ENCODE results near the gene SFXN2. TPM values are rescaled to one million over a fixed set of nuclear protein-coding genes. Genes with fewer than 3 reads are reported as not detected.
"Not testable (repeated sequence)": the region's sequence is repeated elsewhere in the genome, so short reads cannot be mapped to it uniquely, and the experiment has no call there.

SFXN2 gene, protein sequence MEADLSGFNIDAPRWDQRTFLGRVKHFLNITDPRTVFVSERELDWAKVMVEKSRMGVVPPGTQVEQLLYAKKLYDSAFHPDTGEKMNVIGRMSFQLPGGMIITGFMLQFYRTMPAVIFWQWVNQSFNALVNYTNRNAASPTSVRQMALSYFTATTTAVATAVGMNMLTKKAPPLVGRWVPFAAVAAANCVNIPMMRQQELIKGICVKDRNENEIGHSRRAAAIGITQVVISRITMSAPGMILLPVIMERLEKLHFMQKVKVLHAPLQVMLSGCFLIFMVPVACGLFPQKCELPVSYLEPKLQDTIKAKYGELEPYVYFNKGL
- total RNA-seq (10 to 100 TPM; 11.6 to 32.1 (median 26.8) TPM), polyA plus RNA-seq (10 to 100 TPM; 11.4 to 17.5 TPM), total RNA-seq (24.4 reads per million, percentile 55 among the genes with 10 or more reads in this experiment)

DNA sequence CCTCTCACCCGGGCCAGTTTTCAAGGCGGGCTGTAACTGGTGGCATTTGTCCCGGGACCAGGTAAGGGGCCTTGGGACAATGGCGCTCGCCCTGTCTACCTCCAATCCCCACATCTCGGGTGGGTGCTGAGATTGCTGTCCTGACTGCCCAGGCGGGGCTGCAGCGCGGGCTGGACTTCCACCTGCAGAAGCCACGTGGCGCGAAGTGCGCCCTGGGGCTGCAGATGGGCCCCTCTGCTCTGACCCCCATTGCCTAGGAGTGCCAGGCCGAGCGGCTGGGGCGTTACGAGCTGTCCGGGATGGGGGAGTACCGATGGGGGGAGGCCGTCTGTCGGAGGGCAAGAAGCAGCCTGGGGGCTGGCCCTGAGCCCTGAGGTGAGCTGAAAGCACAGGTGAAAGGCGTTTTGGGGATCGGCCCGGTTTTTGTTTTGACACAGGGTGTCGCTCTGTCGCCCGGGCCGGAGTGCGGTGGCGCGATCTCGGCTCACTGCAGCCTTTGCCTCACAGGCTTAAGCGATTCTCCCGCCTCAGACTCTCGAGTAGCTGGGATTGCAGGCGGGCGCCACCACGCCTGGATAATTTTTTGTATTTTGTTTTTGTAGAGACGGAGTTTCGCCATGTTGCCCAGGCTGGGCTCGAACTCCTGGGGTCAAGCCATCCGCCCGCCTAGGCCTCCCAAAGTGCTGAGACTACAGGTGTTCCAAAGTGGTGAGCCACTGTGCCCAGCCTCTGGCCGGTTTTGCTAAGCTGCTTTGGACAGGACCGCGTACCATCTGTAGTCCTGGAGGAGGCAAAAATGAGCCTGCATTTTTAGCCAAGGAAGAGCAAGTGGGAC is at the start of gene SFXN2:
TSS of gene SFXN2 (plus strand) at position 16 of the 835 bp plus-strand sequence. CDS start 12,001 bp downstream, outside the sequence.
- intact Hi-C loops (cut with micrococcal nuclease): loop anchor here (1.0 to 10.0 kb wide), 15 partner anchors 28 to 652 kb away; partner anchors contain the start of genes ACTR1A (in 2 of the 2), BORCS7 (in 2 of the 2), WBP1L (in 2 of the 2) and CNNM2 (in 1 of the 2)
- H3K36me3 ChIP-seq (ENCODE audit: control insufficient read depth in 2 of 3, insufficient read depth in 3 of 3, low read length in 3 of 3): peaks cover 0 to 5% (median 0%) of the 10 kb centered on the region in 3 experiments
- peaks cover 4 to 18% of the 10 kb centered on the region in 2 donors for H3K4me1 ChIP-seq (ENCODE audit: control insufficient read depth in 2 of 2, insufficient read depth in 2 of 2, low read length in 2 of 2)
- Mint-ChIP-seq H3K27me3 (no peaks in the 10 kb centered on the region), H3K27ac (peak within 1 kb of the TSS; percentile 66 to 95 (median 90)), H3K4me1 (peaks cover 31 to 55% (median 48%) of the 10 kb centered on the region in 7 donors), H3K9me3 (no peaks in the 10 kb centered on the region), H3K36me3 (peaks cover 0 to 12% (median 6%) of the 10 kb centered on the region in 5 donors), H3K4me3 (peak within 1 kb of the TSS; percentile 86 to 98 (median 94))
- DNase-seq (peak in 6 of 9 donors; percentile 40 to 57 (median 48)), ATAC-seq (peak; percentile 13)
- POLR2A ChIA-PET: interaction anchor here (1.0 to 5.8 kb wide), 11 partner anchors 11 to 73 kb away, joined by 3 to 83 read pairs (median 7); partner anchors contain the start of genes TRIM8 and WBP1L
- no peaks in the 10 kb centered on the region for H3K27me3 ChIP-seq (ENCODE audit: control insufficient read depth in 2 of 2, insufficient read depth in 2 of 2, low read length in 2 of 2)
- no peaks in the 10 kb centered on the region for H3K9me3 ChIP-seq (ENCODE audit: control insufficient read depth in 2 of 3, low read length in 3 of 3)
- CTCF ChIA-PET: interaction anchor here (1.0 to 2.7 kb wide), 6 partner anchors 28 to 228 kb away, joined by 3 to 16 read pairs (median 3); partner anchors contain the start of gene TRIM8
- H3K27ac ChIP-seq (ENCODE audit: low read depth, low read length): peak within 1 kb of the TSS; percentile 92
- peak within 1 kb of the TSS; percentile 98 for H3K4me3 ChIP-seq (ENCODE audit: low read length)

DNA sequence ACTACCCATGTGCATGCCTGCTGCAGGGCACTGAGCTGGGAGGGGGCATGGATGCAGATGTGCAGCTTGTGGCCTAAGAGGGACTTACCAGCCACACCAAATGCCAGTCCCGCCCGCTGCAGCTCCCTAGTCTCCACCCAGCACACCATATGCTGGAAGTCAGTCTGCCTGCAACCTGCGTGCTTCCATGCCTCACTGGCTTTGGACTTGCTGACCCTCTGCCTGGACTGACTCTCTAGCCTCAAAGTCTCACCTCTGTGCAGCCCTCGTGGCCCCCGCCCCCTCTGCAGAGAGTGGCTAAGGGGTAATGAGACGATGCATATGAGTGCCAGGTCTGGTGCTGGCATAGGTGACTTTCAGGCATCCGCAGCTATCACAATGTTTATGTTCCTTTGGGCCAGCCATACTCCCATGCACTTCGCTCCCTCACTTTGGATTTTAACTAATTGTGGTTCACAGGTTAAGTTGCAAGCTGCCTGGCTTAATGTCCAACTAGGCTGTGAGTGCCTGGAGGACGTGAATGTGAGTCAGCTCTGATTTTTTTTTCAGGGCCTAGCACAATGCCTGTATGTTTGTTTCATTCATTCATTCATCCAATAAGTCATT is 48.4 kb upstream of the SFXN2 start:
- H3K36me3 Mint-ChIP-seq: peaks cover 0 to 4% (median 0%) of the 10 kb centered on the region in 5 donors
- H3K4me1 ChIP-seq (ENCODE audit: control insufficient read depth in 2 of 2, insufficient read depth in 2 of 2, low read length in 2 of 2): peaks cover 9 to 25% of the 10 kb centered on the region in 2 donors
- peaks cover 21 to 50% (median 35%) of the 10 kb centered on the region in 7 donors for H3K4me1 Mint-ChIP-seq
- no peaks in the 10 kb centered on the region for H3K9me3 ChIP-seq (ENCODE audit: control insufficient read depth in 2 of 3, low read length in 3 of 3)
- H3K27ac ChIP-seq (ENCODE audit: low read depth, low read length): no peak overlapping the region
- no peaks in the 10 kb centered on the region for H3K27me3 Mint-ChIP-seq
- ChIA-PET POLR2A (interaction anchor here (0.9 to 1.5 kb wide), 3 partner anchors 16 to 48 kb away, joined by 3 to 5 read pairs (median 4); partner anchors contain the start of genes ARL3 and SFXN2), CTCF (interaction anchor here (0.5 kb wide), 1 partner anchor 171 kb away, joined by 5 read pairs; the partner anchor contains the start of gene CYP17A1)
- peaks cover 0 to 2% (median 0%) of the 10 kb centered on the region in 11 donors for H3K9me3 Mint-ChIP-seq
- intact Hi-C loops (cut with micrococcal nuclease): no loop called here
- H3K27ac Mint-ChIP-seq: peak overlapping the region in 3 of 9 donors; percentile 21 to 82 (median 32)
- DNase-seq (no peak), ATAC-seq (no peak)
- H3K4me3 ChIP-seq (ENCODE audit: low read length): no peak overlapping the region
- H3K4me3 Mint-ChIP-seq: no peak overlapping the region
- H3K36me3 ChIP-seq (ENCODE audit: control insufficient read depth in 2 of 3, insufficient read depth in 3 of 3, low read length in 3 of 3): no peaks in the 10 kb centered on the region
- H3K27me3 ChIP-seq (ENCODE audit: control insufficient read depth in 2 of 2, insufficient read depth in 2 of 2, low read length in 2 of 2): no peaks in the 10 kb centered on the region

DNA sequence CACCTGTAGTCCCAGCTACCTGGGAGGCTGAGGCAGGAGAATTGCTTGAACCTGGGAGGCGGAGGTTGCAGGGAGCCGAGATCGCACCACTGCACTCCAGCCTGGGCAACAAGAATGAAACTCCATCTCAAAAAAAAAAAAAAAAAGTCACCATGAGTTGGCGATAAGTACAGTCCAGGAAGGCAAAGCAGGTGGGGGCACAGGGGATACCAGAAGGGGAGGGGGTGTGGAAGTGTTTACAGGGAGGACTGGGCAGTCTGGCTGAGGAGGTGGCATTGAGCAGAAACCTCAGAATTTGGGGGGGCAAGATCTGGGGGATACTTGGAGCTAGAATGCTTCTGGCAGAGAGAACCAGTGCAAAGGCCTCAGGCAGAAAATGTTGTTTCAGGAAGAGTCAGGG is 47.0 kb upstream of the SFXN2 start:
- H3K27ac ChIP-seq (ENCODE audit: low read depth, low read length); H3K9me3 ChIP-seq (ENCODE audit: control insufficient read depth in 2 of 3, low read length in 3 of 3); H3K4me3 ChIP-seq (ENCODE audit: low read length); DNase-seq; H3K27me3 ChIP-seq (ENCODE audit: control insufficient read depth in 2 of 2, insufficient read depth in 2 of 2, low read length in 2 of 2); H3K9me3 Mint-ChIP-seq; intact Hi-C loops (cut with micrococcal nuclease); CTCF ChIA-PET; H3K36me3 ChIP-seq (ENCODE audit: control insufficient read depth in 2 of 3, insufficient read depth in 3 of 3, low read length in 3 of 3); ATAC-seq; H3K36me3 Mint-ChIP-seq; H3K27me3 Mint-ChIP-seq: not testable (repeated sequence)
- peaks cover 15 to 37% (median 24%) of the 10 kb centered on the region in 7 donors for H3K4me1 Mint-ChIP-seq
- peak overlapping the region in 1 of 10 donors; percentile 10 for H3K4me3 Mint-ChIP-seq
- H3K27ac Mint-ChIP-seq: peak overlapping the region in 3 of 9 donors; percentile 26 to 80 (median 77)
- peaks cover 0 to 15% of the 10 kb centered on the region in 2 donors for H3K4me1 ChIP-seq (ENCODE audit: control insufficient read depth in 2 of 2, insufficient read depth in 2 of 2, low read length in 2 of 2)
- POLR2A ChIA-PET: interaction anchor here (11.1 kb wide), 1 partner anchor 21 kb away, joined by 169 read pairs; the partner anchor contains the start of gene TRIM8

DNA sequence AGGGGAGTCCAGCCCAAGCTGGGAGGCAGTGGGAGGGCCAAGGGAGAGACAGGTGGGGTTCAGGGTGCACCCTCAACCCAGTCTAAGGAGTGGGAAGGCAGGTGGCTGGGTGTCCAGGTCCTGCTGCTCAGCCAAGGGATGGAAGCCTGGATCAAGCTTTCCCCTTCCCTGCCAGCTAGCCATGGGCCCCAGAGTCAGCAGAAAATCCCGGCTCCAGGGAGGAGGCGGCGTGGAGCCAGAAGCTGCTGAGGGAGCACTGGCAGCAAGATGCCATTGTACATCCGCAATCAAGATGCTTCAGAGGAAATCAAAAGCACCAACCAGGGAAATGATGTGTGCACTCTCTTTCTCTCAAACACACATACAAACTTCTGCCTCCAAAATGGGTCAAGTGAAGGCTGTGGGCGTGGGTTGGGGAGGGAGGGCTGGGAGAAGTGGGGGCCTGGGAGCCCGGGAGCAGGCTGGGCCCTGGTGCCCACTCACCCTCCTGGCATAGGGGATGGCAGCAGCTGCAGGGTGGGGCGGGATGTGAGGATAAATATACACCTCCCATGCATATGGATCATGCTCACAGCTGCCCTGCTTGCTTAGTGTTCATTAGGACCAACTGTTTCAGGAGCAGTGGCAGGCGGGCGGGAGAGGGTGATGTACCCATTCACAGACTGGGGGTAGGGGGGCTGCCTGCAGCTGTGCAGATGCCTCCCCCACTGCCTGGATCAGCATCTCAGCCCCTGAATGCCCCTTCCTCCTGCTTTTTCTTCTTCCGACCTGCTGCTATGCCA is 45.9 kb upstream of the SFXN2 start:
- ChIA-PET POLR2A (interaction anchor here (1.3 to 11.1 kb wide), 2 partner anchors 22 to 27 kb away, joined by 6 to 169 read pairs; partner anchors contain the start of gene TRIM8), CTCF (interaction anchor here (0.7 to 3.0 kb wide), 2 partner anchors 10 to 23 kb away, joined by 3 to 12 read pairs; no protein-coding TSS in a partner anchor)
- ATAC-seq: no peak
- Mint-ChIP-seq H3K27me3 (no peaks in the 10 kb centered on the region), H3K9me3 (no peaks in the 10 kb centered on the region), H3K4me3 (peak overlapping the region in 4 of 10 donors; percentile 9 to 62 (median 25)), H3K4me1 (peaks cover 17 to 47% (median 33%) of the 10 kb centered on the region in 7 donors), H3K27ac (peak overlapping the region in 8 of 9 donors; percentile 26 to 80 (median 64)), H3K36me3 (peaks cover 0 to 4% (median 0%) of the 10 kb centered on the region in 5 donors)
- DNase-seq: no peak
- H3K4me3 ChIP-seq (ENCODE audit: low read length): no peak overlapping the region
- H3K4me1 ChIP-seq (ENCODE audit: control insufficient read depth in 2 of 2, insufficient read depth in 2 of 2, low read length in 2 of 2): peaks cover 3 to 19% of the 10 kb centered on the region in 2 donors
- no peak overlapping the region for H3K27ac ChIP-seq (ENCODE audit: low read depth, low read length)
- intact Hi-C loops (cut with micrococcal nuclease): no loop called here
- H3K9me3 ChIP-seq (ENCODE audit: control insufficient read depth in 2 of 3, low read length in 3 of 3): no peaks in the 10 kb centered on the region
- no peaks in the 10 kb centered on the region for H3K27me3 ChIP-seq (ENCODE audit: control insufficient read depth in 2 of 2, insufficient read depth in 2 of 2, low read length in 2 of 2)
- no peaks in the 10 kb centered on the region for H3K36me3 ChIP-seq (ENCODE audit: control insufficient read depth in 2 of 3, insufficient read depth in 3 of 3, low read length in 3 of 3)

DNA sequence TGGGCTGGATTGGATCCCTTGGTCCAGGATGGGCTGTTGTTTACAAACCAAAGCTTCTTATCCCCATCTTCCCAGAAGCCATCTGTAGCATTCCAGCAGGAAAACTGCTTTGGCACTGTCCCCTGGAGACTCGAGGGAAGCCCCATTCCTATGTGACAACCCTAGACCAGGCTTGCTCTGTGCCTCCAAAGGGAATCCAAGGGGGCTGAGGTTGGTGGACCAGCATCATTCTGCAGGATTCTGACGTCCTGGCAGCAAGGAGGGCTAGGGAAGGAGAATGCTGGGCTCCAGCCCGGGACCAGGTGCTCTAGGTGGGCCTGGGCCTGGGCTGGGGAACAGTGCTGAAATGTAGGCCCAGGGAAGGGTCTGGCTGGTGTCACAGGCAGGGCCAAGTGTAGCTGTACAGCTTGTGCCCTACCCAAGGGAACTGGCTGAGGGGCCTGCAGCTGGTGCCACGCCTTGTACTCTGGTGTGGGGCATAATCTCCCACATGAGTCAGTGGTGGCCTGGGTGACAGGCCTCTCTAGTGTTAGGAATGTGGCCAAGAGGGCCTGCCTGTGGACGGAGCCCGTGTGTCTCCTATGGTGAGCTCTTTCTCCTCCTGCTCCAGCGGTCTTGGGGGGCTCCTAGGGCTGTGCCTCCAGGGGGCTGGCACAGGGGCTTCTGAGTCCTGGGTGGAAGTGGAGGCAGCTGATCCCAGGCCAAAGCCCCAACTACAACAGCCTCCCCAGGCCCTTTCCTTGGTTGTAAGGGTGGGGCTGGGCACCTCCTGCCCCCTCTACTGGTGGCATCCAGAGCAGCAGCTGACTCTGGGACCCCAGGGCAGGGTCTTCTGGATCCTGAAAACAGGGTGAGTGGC is 45.0 kb upstream of the SFXN2 start:
- CTCF ChIA-PET: interaction anchor here (0.5 to 3.0 kb wide), 3 partner anchors 15 to 30 kb away, joined by 3 to 12 read pairs (median 5); no protein-coding TSS in a partner anchor
- POLR2A ChIA-PET: interaction anchor here (1.3 to 11.1 kb wide), 5 partner anchors 17 to 45 kb away, joined by 3 to 169 read pairs (median 6); partner anchors contain the start of genes ARL3, SFXN2 and TRIM8
- no peak for DNase-seq
- Mint-ChIP-seq H3K9me3 (no peaks in the 10 kb centered on the region), H3K27ac (peak overlapping the region in 4 of 9 donors; percentile 14 to 80 (median 37)), H3K36me3 (peaks cover 0 to 4% (median 0%) of the 10 kb centered on the region in 5 donors), H3K4me1 (peaks cover 25 to 56% (median 42%) of the 10 kb centered on the region in 7 donors), H3K27me3 (no peaks in the 10 kb centered on the region), H3K4me3 (no peak overlapping the region)
- Histone ChIP-seq H3K4me3 (ENCODE audit: low read length) (no peak overlapping the region), H3K9me3 (ENCODE audit: control insufficient read depth in 2 of 3, low read length in 3 of 3) (no peaks in the 10 kb centered on the region), H3K27me3 (ENCODE audit: control insufficient read depth in 2 of 2, insufficient read depth in 2 of 2, low read length in 2 of 2) (no peaks in the 10 kb centered on the region), H3K4me1 (ENCODE audit: control insufficient read depth in 2 of 2, insufficient read depth in 2 of 2, low read length in 2 of 2) (peaks cover 9 to 25% of the 10 kb centered on the region in 2 donors), H3K36me3 (ENCODE audit: control insufficient read depth in 2 of 3, insufficient read depth in 3 of 3, low read length in 3 of 3) (no peaks in the 10 kb centered on the region), H3K27ac (ENCODE audit: low read depth, low read length) (no peak overlapping the region)
- no peak for ATAC-seq
- intact Hi-C loops (cut with micrococcal nuclease): loop anchor here in 1 of 2 donors (5.0 kb wide), 1 partner anchor 57 kb away; no protein-coding TSS in a partner anchor

Data from naive thymus-derived CD4-positive, alpha-beta T cell (primary cell).